NCI-H1092 (cell line): Measurements from ENCODE around the gene CACFD1.

Source experiments
- DNase-seq: peaks from one replicate; lab custom pipeline; 2025; lab: John Stamatoyannopoulos, UW

The CACFD1 gene

GRCh38 chr9:133464638-133465037 lies 4.9 kb downstream of the CACFD1 start:
- DNase-seq: no peak

- DNase-seq: no peak
These were observed 6.2 kb downstream of the CACFD1 start for GRCh38 chr9:133465984-133466383.

- no peak for DNase-seq
These were observed 7.3 kb downstream of the CACFD1 start for GRCh38 chr9:133467101-133467500.

GRCh38 chr9:133468374-133468773 lies 8.6 kb downstream of the CACFD1 start:
- no peak for DNase-seq

DNA sequence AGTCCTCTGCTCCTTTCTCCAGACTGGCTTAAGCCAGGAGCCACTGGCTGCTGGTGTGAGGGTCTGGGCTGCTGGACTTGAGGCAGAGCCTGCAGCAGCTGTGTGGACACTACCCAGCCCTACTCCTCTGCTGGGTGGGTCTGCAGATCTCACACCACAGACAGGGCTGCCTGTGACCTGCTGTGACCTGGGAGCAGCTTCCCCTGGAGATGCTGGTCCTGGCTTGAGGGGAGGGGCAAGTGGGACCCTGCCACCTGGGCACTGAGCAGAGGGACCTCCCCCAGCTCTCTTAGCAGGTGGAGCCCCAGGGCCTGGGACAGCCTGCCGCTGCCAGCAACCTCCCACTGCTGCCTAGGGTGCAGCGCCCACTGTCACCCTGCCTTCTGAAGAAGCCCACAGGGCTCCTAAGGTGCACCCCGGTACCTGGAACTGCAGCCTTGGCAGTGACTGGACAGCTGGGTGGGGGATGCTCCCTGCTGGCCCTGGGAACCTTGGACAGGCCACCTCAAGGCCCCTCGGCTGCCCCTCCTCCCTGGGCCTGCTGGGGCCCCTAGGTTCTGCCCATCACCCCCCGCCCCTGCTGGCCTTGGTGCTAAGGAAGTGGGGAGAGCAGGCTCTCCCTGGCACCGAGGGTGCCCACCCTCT lies 9.1 kb downstream of the CACFD1 start:
- no peak for DNase-seq

DNA sequence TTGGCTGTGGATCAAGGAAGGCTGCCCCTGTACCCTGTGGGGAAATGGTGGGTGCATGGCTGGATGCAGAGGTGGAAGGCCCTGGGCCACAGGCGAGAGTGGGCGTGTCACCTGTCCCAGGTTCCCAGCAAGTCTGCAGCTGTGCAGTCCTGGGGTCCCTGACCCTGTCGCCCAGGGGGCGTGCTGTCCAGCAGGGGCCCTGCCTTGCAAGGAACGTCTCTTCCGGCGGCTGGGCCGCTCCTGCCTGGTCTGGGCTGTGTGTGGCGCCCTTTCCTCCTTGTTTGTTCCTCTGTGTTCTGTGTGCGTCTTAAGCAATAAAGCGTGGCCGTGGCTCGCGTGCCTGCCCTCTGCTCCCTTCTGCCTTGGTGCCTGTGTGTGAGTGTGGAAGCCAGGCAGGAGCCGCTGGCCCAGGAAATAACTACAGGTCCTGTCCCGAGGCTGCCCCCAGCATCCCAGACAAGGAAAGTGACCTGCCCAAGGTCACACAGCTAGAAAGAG lies 10.7 kb downstream of the CACFD1 start:
- DNase-seq: no peak

- DNase-seq: no peak
These were observed 11.2 kb downstream of the CACFD1 start for GRCh38 chr9:133470988-133471387.

DNA sequence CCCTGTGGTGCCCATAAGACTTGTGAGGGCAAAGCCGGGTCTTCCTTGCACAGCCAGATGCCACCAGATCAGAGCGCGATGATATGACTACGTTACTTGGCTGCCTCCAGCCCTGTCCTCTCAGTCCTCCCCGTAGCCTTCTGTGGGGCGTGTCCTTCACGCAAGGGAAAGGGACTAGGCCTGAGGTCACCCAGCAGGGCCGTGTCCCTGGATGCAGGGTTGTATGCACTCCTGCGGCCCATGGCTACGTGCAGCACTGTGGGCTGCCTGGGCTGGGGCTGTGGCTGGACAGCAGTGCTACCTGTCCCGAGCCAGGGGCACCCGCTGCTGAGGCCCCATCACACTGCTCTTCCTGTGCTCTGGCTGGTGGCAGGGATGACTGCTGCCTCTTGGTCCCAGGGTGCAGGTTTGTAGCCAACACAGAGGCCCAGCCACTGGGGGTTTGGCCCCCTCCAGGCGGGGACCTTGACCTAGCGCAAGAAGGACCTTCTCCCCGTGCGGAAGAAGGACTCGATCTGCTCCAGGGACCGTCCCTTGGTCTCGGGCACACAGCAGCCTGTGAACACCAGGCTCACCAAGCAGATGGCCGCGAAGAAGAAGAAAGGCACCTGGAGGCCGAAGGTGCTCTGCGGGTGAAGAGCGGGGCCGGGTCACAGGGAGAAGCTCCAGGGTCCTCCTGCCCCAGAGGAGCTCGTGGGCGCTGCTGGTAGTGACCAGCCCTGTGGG lies 11.9 kb downstream of the CACFD1 start:
- DNase-seq: no peak

- DNase-seq: no peak
These were observed 12.5 kb downstream of the CACFD1 start for GRCh38 chr9:133472277-133472645.

- DNase-seq: no peak
These were observed 13.1 kb downstream of the CACFD1 start for GRCh38 chr9:133472753-133473378.

GRCh38 chr9:133473743-133474142 lies 14.0 kb downstream of the CACFD1 start:
- DNase-seq: no peak

DNA sequence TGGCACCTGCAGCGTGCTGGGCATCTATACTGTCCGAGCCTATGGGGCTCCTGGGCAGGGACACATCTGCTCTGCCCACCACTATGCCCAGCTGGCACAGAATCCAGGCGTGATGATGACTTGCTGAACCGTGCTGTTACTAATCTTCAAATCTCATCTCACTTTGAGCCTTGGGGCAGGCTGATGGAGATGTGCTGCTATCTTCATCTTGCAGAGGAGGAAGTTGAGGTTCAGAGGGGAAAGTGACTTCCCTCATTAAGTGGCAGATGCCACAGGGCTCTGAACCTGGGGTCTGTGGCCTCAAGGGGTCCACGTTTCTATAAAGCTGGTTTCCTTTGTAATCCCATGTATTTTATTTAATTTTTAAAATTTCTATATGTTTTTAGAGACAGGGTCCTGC lies 14.4 kb downstream of the CACFD1 start:
- no peak for DNase-seq

DNA sequence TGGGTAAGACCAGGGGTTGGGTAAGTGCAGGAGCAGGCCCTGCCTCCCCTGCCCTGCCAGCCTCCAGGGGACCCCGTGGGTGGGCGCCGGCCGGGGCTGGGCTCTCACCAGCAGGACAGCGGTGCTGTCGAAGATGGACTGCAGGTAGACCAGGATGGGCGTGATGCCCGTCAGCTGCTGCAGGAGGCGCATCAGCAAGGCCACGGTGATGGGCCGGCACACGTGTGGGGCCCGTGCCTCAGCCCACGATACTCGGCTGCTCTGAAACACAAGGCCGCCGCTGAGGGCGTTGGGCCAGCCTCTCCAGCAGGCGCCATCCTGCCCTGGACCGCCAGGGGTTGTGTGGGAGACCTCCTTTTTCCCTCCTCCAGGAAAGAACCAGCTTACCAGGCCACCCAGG lies 15.1 kb downstream of the CACFD1 start:
- no peak for DNase-seq

DNA sequence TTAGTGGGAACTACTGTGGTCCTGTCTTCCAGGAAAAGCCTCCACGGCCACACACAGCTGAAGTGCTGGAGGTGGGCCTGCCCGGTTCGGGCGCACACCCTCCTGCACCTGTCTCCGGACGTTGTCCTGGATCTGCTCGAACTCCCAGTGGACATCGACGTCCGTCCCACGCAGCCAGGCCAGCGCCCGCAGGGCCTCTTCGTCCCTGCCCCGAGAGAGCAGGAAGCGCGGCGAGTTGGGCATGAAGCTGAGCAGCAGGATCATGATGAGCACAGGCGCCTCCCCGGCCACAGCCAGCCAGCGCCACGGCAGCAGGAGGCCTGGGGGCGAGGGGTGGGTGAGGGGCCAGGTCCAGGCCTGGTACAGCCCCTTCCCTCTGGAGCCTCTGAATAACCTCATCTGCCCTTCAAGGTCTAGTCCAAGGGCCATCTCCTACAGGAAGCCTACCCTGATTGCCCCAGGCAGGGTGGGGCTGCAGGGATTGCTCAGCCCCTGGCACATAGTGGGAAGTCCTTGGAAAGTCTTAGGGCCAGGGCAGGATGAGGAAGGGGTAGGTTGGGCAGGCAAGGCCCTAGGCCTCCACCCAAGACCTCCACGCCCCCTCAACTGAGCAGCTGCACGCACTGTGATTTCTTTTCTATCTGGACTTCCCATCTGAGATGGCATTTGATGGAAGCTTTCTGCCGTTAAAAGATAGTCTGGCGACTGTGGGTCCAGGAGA lies 15.7 kb downstream of the CACFD1 start:
- DNase-seq: no peak

DNA sequence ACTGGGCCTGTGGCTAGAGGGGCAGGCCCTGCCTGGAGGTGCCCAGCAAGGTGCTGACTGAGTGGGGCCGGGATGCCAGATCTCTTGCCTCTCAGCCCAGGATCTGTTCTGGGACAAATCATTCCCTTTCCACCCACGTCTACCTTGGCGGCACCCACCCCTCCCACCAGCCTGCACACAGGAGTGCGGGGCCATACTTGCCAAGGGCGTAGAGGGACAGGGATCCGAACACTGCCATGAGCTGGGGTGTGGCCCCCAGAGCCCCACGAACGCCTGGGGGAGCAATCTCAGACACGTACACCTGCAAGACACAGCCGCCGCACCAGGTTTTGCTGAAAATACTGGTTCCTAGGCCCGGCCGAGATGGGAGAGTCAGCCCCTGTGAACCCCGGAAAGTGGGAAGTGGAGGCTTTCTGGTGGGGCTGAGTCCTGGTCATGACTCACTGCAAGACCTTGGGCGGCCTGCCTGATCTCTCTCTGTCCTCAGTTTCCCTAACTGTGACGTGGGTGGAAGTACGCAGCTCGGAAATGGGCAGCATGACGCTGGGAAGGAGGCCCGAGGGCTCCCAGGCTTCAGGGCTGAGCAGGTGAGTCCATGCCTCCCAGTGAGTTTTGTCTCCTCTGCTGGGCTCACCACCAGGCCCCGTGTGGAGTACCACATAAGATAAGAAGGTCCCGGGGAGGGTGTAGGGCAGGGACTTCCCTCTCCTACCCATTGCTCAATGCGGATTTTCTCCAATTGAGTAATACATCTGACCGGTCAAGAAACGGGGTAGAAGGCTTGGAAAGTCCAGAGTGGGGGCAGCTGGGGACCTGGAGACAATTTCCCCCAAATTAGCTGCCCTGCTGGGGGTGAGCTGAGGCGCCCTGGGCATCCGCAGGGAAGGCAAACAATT lies 16.5 kb downstream of the CACFD1 start:
- DNase-seq: no peak

GRCh38 chr9:133476941-133477340 lies 17.2 kb downstream of the CACFD1 start:
- DNase-seq: no peak

DNA sequence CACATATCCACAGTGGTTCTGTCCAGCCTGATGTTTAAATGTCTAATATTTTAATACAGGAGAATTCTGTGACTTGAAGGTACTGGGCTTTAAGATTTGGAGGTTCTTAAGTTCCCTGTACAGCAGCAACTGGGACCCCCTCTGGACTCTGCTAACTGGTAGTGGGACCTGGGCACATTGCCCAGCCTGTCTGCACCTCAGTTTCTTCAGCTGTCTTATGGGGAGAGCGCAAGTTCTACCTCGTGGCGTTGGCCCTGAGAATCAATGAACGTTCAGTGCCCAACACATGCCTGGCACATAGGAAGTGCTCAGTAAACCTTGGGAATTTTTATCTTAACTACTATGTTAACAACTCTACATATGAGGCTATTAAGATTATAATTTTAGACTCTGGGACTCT lies 17.7 kb downstream of the CACFD1 start:
- no peak for DNase-seq

DNA sequence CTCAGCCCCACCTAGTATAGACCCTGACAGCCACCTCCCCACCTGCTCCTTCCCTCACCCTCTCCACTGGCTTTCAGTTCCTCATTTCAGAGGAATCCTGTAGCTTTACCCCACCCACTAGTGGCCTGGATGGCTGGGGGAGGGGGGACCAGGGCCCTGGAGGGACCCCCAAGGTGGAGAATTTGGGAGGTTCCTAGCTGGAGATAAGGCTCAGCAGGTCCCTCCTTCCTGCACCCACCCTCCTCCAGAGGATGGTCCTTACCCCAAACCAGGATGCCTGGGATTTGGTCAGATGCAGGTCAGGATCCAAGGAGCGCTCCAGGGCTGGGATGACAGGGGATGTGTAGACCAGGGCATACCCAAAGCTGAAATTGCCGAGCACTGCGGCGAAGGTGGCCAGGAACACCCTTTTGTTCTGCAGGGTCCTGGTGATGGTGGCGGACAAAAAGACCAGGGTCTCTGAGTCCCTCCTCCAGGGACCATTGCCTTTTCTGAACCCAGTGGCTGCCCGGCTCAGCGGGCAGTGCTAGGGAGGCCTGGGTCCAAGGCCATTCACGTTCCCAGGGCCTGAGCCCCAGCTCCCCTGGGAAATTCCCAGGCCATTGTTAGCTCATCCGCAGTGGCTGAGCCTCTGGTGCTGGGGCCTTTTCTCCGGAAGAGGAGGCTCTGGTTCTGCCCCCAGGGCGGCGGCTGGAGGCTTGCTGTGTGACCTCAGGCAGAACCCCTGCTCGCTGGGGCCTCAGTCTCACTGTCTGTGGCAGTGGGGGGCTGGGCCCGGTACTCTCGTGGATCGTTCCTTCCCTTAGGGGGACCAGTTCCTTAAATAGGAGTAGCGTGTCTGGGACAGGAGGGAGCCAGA lies 18.4 kb downstream of the CACFD1 start:
- DNase-seq: no peak

DNA sequence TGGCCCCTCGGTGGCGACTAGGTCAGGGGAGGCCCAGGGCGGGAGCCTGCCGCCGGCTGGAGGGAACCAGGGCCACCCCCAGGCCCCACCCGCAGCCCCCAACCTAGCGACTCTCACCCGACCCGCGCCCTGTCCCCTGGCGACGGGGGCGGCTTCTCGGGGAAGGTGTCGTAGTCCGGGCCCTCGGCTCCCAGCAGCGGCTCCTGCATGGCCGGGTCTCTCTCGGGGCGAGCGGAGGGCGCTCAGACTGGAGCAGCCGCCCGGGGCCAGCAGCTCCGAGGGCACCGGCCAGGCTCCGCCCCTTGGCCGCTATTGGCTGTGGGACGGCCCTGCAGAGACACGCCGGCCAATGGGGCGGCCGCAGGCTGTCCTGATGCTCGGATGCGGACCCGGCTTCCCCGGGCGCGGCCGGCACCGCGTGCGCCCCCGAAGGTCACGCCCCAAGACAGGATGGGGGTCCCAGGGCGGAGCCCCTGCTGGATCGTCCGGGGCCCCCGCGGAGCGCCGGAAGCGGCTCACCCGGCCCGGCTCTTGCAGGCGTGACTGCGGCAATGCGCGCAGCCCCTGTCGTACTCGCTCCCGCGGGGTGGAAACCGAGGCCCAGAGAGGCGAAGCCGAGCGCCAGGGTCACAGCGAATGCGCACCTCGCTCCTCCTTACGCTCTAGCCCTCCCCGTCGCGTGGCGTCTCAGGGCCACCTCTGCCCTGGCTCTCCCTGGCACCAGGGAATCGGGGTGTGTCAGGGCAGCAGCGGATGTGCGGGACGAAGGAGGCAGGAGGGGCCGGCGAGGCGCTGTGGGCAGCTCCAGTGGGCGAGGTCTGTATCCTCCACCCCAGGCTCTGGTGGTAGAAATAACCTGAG lies 19.3 kb downstream of the CACFD1 start, which contains the start of gene SLC2A6:
TSS of gene SLC2A6 (minus strand) at position 249 of the 861 bp plus-strand sequence. CDS start at position 209, 40 bp downstream.
- DNase-seq: peak; percentile 83
